GM23248 (cell line): Measurements from ENCODE around the gene CCDC28A.

Source experiments
- EZH2 ChIP-seq: fragments of 200-600 bp; sonication (generic); IDR thresholded peaks from 2 replicates; pipeline ENCODE4 v1.6.1; 2018; ENCODE audit warnings: antibody characterized with exemption, mild to moderate bottlenecking; ENCODE audit not compliant: insufficient read depth, poor library complexity, severe bottlenecking
- EZH2phosphoT487 ChIP-seq: fragments of 200-600 bp; sonication (generic); IDR thresholded peaks from 2 replicates; pipeline ENCODE4 v1.6.1; 2018; ENCODE audit warnings: antibody characterized with exemption, moderate library complexity, mild to moderate bottlenecking, low read depth; ENCODE audit not compliant: insufficient read depth

- no peak for TF ChIP-seq EZH2phosphoT487
- no peak for TF ChIP-seq EZH2
Observed at GRCh38 chr6:138773177-138774091, at the start of gene CCDC28A.
